ENCODE measurements around the gene LPCAT4. TPM values are rescaled to one million over a fixed set of nuclear protein-coding genes. Genes with fewer than 3 reads are reported as not detected.
A peak's percentile ranks its signal among the peaks of the same experiment; 100 is the strongest.

Gene LPCAT4
- total RNA-seq, 2 experiments from 2014 or later: 98.2 to 101 TPM

DNA sequence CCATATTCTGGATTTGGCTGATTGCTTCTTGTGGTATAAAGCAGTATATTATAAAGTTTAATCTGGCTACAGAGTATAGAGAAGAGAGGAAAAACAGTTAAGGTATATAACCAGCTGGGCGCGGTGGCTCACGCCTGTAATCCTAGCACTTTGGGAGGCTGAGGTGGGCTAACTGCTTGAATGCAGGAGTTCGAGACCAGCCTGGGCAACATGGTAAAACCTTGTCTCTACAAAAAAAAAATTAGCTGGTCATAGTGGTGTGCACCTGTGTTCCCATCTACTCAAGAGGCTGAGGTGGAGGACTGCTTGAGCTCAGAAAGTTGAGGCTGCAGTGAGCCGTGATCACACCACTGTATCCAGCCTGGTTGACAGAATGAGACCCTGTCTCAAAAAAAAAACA lies 36.7 kb downstream of the LPCAT4 start:
- DNase-seq: no peak
- no peaks in the 10 kb centered on the region for H3K9me3 Mint-ChIP-seq
- POLR2A ChIA-PET: no interaction called here
- CTCF ChIA-PET: interaction anchor here (0.6 to 3.0 kb wide), 5 partner anchors 12 to 87 kb away, joined by 3 to 13 read pairs (median 3); partner anchors contain the start of genes NOP10 and NUTM1
- H3K4me3 Mint-ChIP-seq: no peak overlapping the region
- H3K27me3 Mint-ChIP-seq: no peaks in the 10 kb centered on the region
- peaks cover 78% of the 10 kb centered on the region for H3K4me1 Mint-ChIP-seq
- peak overlapping the region; percentile 60 for H3K27ac Mint-ChIP-seq
- peaks cover 19% of the 10 kb centered on the region for H3K36me3 Mint-ChIP-seq (ENCODE audit: low read depth)

GRCh38 chr15:34329006-34329405 lies 38.0 kb downstream of the LPCAT4 start:
- peaks cover 17% of the 10 kb centered on the region for H3K36me3 Mint-ChIP-seq (ENCODE audit: low read depth)
- H3K9me3 Mint-ChIP-seq: no peaks in the 10 kb centered on the region
- peak overlapping the region; percentile 1 for H3K4me3 Mint-ChIP-seq
- H3K27me3 Mint-ChIP-seq: no peaks in the 10 kb centered on the region
- H3K27ac Mint-ChIP-seq: peak overlapping the region; percentile 52
- ChIA-PET POLR2A (no interaction called here), CTCF (interaction anchor here (0.9 to 3.0 kb wide), 10 partner anchors 9 to 525 kb away, joined by 3 to 13 read pairs (median 4); partner anchors contain the start of genes GOLGA8B, LPCAT4, NOP10 and NUTM1)
- DNase-seq: no peak
- peaks cover 69% of the 10 kb centered on the region for H3K4me1 Mint-ChIP-seq

DNA sequence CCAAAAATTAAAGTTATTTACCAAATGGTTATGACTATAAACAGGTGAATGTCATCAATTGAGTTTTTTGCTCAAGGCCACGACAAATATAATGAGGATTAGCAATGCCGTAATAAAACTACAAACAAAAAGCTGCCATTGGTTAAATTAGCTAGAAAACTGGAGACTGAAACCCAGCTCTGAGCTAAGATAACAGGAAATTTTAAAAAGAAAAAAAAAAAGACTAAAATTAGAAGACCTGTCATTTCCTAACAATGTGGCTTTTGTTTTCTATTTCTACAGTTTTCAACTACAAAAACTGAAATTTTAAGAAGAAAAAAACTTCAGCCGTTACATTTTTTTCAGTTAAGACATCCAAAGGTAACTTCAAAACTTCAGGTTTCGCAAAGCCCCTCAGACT lies 39.1 kb downstream of the LPCAT4 start:
- H3K4me1 Mint-ChIP-seq: peaks cover 65% of the 10 kb centered on the region
- no peaks in the 10 kb centered on the region for H3K9me3 Mint-ChIP-seq
- CTCF ChIA-PET: interaction anchor here (0.6 to 3.0 kb wide), 12 partner anchors 10 to 524 kb away, joined by 3 to 13 read pairs (median 3); partner anchors contain the start of genes GOLGA8B, LPCAT4, NOP10 and NUTM1
- peak overlapping the region; percentile 48 for H3K4me3 Mint-ChIP-seq
- DNase-seq: no peak
- H3K27me3 Mint-ChIP-seq: no peaks in the 10 kb centered on the region
- POLR2A ChIA-PET: no interaction called here
- peak overlapping the region; percentile 82 for H3K27ac Mint-ChIP-seq
- peaks cover 16% of the 10 kb centered on the region for H3K36me3 Mint-ChIP-seq (ENCODE audit: low read depth)

GRCh38 chr15:34325368-34325767 lies 41.6 kb downstream of the LPCAT4 start:
- Mint-ChIP-seq H3K4me3 (no peak overlapping the region), H3K36me3 (ENCODE audit: low read depth) (peaks cover 8% of the 10 kb centered on the region), H3K27me3 (no peaks in the 10 kb centered on the region), H3K4me1 (peaks cover 52% of the 10 kb centered on the region), H3K27ac (no peak overlapping the region), H3K9me3 (no peaks in the 10 kb centered on the region)
- ChIA-PET CTCF (interaction anchor here (0.7 to 1.0 kb wide), 2 partner anchors 11 to 42 kb away, joined by 3 read pairs; partner anchors contain the start of gene LPCAT4), POLR2A (no interaction called here)
- no peak for DNase-seq

DNA sequence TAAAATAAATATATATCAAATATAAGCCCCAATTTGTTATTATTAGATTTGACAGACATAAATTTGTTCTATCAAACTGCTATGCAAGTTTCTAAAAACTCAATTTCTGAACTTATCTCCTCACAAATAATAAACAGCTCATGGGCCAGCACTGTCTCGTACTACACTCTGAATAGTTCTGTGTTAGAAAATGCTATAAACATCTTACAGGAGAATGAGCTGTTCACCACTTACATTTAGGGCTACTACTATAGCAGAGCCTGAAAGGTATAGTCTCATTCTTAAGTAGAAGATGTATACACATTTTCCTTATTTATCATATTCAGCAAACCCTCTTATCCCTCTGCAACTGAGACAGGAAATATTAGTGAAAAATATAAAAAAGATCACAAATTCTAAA lies 42.1 kb downstream of the LPCAT4 start:
- Mint-ChIP-seq H3K36me3 (ENCODE audit: low read depth) (peaks cover 6% of the 10 kb centered on the region), H3K27me3 (no peaks in the 10 kb centered on the region), H3K4me1 (peaks cover 50% of the 10 kb centered on the region), H3K27ac (no peak overlapping the region), H3K9me3 (no peaks in the 10 kb centered on the region), H3K4me3 (no peak overlapping the region)
- POLR2A ChIA-PET: no interaction called here
- CTCF ChIA-PET: interaction anchor here (0.7 to 1.0 kb wide), 2 partner anchors 11 to 42 kb away, joined by 3 read pairs; partner anchors contain the start of gene LPCAT4
- no peak for DNase-seq

DNA sequence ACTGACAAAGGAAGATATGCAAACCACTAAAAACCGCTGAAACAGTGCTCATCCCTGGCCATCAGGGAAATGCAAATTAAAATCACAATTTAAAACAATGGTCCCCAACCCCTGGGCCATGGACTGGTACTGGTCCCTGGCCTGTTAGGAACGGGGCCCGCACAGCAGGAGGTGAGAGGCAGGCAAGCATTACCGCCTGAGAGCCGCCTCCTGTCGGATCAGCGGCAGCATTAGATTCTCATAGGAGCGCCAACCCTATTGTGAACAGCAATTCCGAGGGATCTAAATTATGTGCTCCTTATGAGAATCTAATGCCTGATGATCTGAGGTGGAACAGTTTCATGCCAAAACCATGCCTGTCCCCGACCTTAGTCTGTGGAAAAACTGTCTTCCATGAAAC lies 43.8 kb downstream of the LPCAT4 start:
- no peak overlapping the region for H3K27ac Mint-ChIP-seq
- H3K36me3 Mint-ChIP-seq (ENCODE audit: low read depth): peaks cover 6% of the 10 kb centered on the region
- CTCF ChIA-PET: no interaction called here
- no peaks in the 10 kb centered on the region for H3K9me3 Mint-ChIP-seq
- no peak overlapping the region for H3K4me3 Mint-ChIP-seq
- no peak for DNase-seq
- POLR2A ChIA-PET: no interaction called here
- no peaks in the 10 kb centered on the region for H3K27me3 Mint-ChIP-seq
- H3K4me1 Mint-ChIP-seq: peaks cover 44% of the 10 kb centered on the region

- ChIA-PET POLR2A (interaction anchor here (0.5 kb wide), 1 partner anchor 8 kb away, joined by 4 read pairs; no protein-coding TSS in a partner anchor), CTCF (interaction anchor here (0.6 to 2.3 kb wide), 8 partner anchors 9 to 298 kb away, joined by 3 to 9 read pairs (median 4); partner anchors contain the start of genes NOP10 and NUTM1)
- peak overlapping the region; percentile 92 for H3K27ac Mint-ChIP-seq
- no peaks in the 10 kb centered on the region for H3K9me3 Mint-ChIP-seq
- no peaks in the 10 kb centered on the region for H3K27me3 Mint-ChIP-seq
- H3K36me3 Mint-ChIP-seq (ENCODE audit: low read depth): peaks cover 18% of the 10 kb centered on the region
- DNase-seq: peak; percentile 42
- H3K4me3 Mint-ChIP-seq: peak overlapping the region; percentile 88
- peaks cover 47% of the 10 kb centered on the region for H3K4me1 Mint-ChIP-seq
These were observed 48.5 kb downstream of the LPCAT4 start for GRCh38 chr15:34318277-34319079.

DNA sequence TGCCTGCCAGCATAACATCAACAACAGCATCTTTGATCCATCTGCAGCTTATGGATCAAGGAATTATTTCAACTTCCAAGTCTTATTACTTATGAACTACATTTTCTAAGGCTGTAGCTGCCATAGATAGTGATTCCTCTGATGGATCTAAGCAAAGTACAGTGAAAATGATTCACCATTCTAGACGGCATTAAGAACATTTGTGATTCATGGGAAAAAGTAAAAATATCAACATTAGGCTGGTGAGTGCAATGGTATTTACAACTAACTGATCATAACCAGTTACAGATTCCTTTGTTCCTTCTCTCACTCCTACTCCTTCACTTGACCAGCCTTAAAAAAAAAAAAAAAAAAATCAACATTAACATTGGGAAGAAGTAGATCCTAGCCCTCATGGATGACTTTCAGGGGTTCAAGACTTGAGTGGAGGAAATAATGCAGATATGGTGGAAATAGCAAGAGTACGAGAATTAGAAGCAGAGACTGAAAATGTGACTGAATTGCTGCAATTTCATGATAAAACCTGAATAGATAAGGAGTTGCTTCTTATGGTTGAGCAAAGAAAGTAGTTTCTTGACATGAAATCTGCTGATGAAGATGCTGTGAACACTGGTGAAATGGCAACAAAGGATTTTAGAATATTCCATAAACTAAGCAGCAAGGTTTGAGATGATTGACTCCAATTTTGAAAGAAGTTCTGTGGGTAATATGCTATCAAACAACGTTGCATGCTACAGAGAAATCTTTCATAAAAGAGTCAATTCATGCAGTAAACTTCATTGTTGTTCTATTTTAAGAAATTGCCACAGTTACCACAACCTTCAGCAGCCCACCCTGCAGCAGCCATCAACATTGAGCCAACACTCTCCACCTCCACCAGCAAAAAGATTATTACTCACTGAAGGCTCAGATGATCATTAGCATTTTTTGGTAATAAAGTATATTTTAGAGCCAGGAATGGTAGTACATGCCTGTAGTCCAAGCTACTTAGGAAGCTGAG lies 52.2 kb downstream of the LPCAT4 start:
- Mint-ChIP-seq H3K4me3 (no peak overlapping the region), H3K27me3 (no peaks in the 10 kb centered on the region), H3K9me3 (no peaks in the 10 kb centered on the region), H3K4me1 (peaks cover 39% of the 10 kb centered on the region), H3K27ac (no peak overlapping the region), H3K36me3 (ENCODE audit: low read depth) (peaks cover 21% of the 10 kb centered on the region)
- no peak for DNase-seq
- POLR2A ChIA-PET: no interaction called here
- CTCF ChIA-PET: no interaction called here

- H3K4me1 Mint-ChIP-seq: peaks cover 31% of the 10 kb centered on the region
- H3K27ac Mint-ChIP-seq: no peak overlapping the region
- no peak overlapping the region for H3K4me3 Mint-ChIP-seq
- no peaks in the 10 kb centered on the region for H3K9me3 Mint-ChIP-seq
- peaks cover 31% of the 10 kb centered on the region for H3K36me3 Mint-ChIP-seq (ENCODE audit: low read depth)
- H3K27me3 Mint-ChIP-seq: no peaks in the 10 kb centered on the region
- POLR2A ChIA-PET: no interaction called here
- no peak for DNase-seq
- CTCF ChIA-PET: no interaction called here
These were observed 55.4 kb downstream of the LPCAT4 start for GRCh38 chr15:34311563-34311962.

Small RNA genes within 50 kb of the gene (microRNA-seq; reads per million reads assigned to microRNA genes)
- gene MIR1233-1 (ENCODE audit: borderline microRNAs expressed, borderline replicate concordance): not detected

Other genes with a start within 250 kb of the LPCAT4 start
- gene KATNBL1, start 157.1 kb downstream of the LPCAT4 start, total RNA-seq: 10 to 100 TPM; 40.8 to 45.7 TPM
- 10 to 100 TPM; 72.6 to 78.0 TPM for gene EMC4, start 142.2 kb downstream of the LPCAT4 start, total RNA-seq
- gene SLC12A6, start 29.4 kb downstream of the LPCAT4 start, total RNA-seq: 10 to 100 TPM; 32.7 to 36.7 TPM
- 100 to 1,000 TPM; 162 to 207 TPM for gene NOP10, start 24.1 kb downstream of the LPCAT4 start, total RNA-seq
- gene NUTM1, start 23.9 kb downstream of the LPCAT4 start, total RNA-seq: not detected
- 100 to 1,000 TPM; 253 to 262 TPM for gene GOLGA8A, start 70.6 kb upstream of the LPCAT4 start, total RNA-seq
- gene GOLGA8B, start 216.5 kb upstream of the LPCAT4 start, total RNA-seq: 100 to 1,000 TPM; 111 to 130 TPM

All from activated CD4-positive, alpha-beta T cell treated with anti-CD3 and anti-CD28 coated beads, Interleukin-2, amount 10 ng/mL, durations not matched to agents 7 days and 5 days (primary cell).